Psoas muscle (tissue), 8 donors: ENCODE results near the gene HBS1L. TPM values are rescaled to one million over a fixed set of nuclear protein-coding genes. Genes with fewer than 3 reads are reported as not detected.

Experiments
- ATAC-seq, 4 donors: fragments of 200-7000 bp; cut with Tn5 transposase; one replicate each; pipeline ENCODE4 v1.9.1; 2020; ENCODE audit warnings: moderate library complexity in 3 of 4, mild to moderate bottlenecking in 2 of 4
- DNase-seq, 2 donors: peaks; one replicate each; pipeline ENCODE4 v3.0.0-alpha.2; 2020
- H3K27ac ChIP-seq: fragments of 200-600 bp; one replicate; pipeline ENCODE4 v1.8.0; 2022
- H3K27me3 ChIP-seq, 3 donors: fragments of 200-600 bp in 1 of 3; one replicate each; pipeline versions ENCODE4 v1.6.1 to v1.8.0; 2013 to 2022; ENCODE audit warnings: low read length in 2 of 3, mild to moderate bottlenecking in 2 of 3, moderate library complexity in 1 of 3; ENCODE audit not compliant: insufficient read depth in 3 of 3
- H3K36me3 ChIP-seq, 2 donors: fragments of 200-600 bp in 1 of 2; one replicate each; pipeline versions ENCODE4 v1.6.1 to v1.8.0; 2013 to 2022; ENCODE audit warnings: low read depth in 1 of 2, mild to moderate bottlenecking in 1 of 2, moderate library complexity in 1 of 2; ENCODE audit not compliant: insufficient read depth in 1 of 2
- H3K4me1 ChIP-seq: fragments of 200-600 bp; one replicate; pipeline ENCODE4 v1.8.0; 2022
- H3K4me3 ChIP-seq: fragments of 200-600 bp; one replicate; pipeline ENCODE4 v1.8.0; 2022; ENCODE audit warnings: mild to moderate bottlenecking
- H3K9me3 ChIP-seq: fragments of 200-600 bp; one replicate; pipeline ENCODE4 v1.8.0; 2022
- WGBS, 3 donors: extraction: QIAGEN DNeasy Blood & Tissue Kit; methylation state at CpG; one replicate each; pipeline versions ENCODE4 v1.1.6 to v1.1.7; 2013; 5-methylcytosine and 5-hydroxymethylcytosine counted together
- intact Hi-C, 2 donors: fragments of 100-400 bp; cut with DNase I; formaldehyde crosslinking; loops; one replicate each; pipeline versions ENCODE4 v1.11.0 to v1.14.2; 2022
- polyA plus RNA-seq, 3 donors: library from polyadenylated mRNA; stranded (reverse); fragments of 200-250 nt; gene quantifications; one replicate each; pipeline ENCODE4 v1.2.3, GENCODE V29; 2013
- total RNA-seq, 4 donors: library from RNA; stranded (reverse); fragmentation: NEBNext Ultra II Directional in 2 of 4; extraction: Animal tissue kit (Norgen Biotek cat#: 25700) in 2 of 4; gene quantifications; one replicate each; pipeline versions ENCODE4 v1.2.1 to v1.2.4, GENCODE V29; 2021 to 2023
- TF ChIP-seq, protein P1 (sequence below): fragments of 200-600 bp; IDR thresholded peaks from one replicate; pipeline ENCODE4 v1.8.0; 2022; ENCODE audit warnings: antibody characterized with exemption
- donor health status: healthy with polysubstance abuse.
- donor health status: DM: no; HTN: no; CAD: no; lungs with moderate emphysema.
- donor health status: Bipolar disorder and iron deficiency.
- donor health status: healthy.
- donor health status: DM: yes; HTN: yes; CAD: no.
- donor health status: DM: no; HTN: no; CAD: no.
- donor health status: DM: no; HTN: no; CAD: no.
- donor health status: DM: yes; HTN: yes; CAD: no.

Gene HBS1L
- total and polyA plus RNA-seq, 7 donors, result 55.1 to 143 (median 99.5) TPM

DNA sequence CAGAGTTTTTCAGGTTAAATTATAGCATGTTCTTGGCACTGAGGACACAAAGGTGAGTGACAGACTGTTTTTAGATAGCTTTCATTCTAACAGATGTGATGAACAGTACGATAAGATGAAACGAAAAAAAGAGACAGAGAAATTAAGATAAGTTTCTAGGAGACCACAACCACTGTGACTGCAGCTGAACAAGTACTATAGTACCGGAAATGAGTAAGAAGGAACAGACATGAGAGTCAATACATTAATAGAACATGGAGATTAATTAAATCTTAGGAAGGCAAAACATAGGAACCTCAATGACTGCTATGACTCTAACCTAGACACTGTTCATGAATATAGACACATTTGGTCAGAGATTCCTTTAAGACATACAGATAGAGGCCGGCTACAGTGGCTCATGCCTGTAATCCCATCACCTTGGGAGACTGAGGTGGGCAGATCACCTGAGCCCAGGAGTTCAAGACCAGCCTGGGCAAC is 40.2 kb downstream of the HBS1L start:
- TF ChIP-seq, protein P1, sequence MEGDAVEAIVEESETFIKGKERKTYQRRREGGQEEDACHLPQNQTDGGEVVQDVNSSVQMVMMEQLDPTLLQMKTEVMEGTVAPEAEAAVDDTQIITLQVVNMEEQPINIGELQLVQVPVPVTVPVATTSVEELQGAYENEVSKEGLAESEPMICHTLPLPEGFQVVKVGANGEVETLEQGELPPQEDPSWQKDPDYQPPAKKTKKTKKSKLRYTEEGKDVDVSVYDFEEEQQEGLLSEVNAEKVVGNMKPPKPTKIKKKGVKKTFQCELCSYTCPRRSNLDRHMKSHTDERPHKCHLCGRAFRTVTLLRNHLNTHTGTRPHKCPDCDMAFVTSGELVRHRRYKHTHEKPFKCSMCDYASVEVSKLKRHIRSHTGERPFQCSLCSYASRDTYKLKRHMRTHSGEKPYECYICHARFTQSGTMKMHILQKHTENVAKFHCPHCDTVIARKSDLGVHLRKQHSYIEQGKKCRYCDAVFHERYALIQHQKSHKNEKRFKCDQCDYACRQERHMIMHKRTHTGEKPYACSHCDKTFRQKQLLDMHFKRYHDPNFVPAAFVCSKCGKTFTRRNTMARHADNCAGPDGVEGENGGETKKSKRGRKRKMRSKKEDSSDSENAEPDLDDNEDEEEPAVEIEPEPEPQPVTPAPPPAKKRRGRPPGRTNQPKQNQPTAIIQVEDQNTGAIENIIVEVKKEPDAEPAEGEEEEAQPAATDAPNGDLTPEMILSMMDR, result no peak
- Histone ChIP-seq H3K36me3 (no peaks in the 10 kb centered on the region), H3K9me3 (no peaks in the 10 kb centered on the region), H3K27me3 (no peaks in the 10 kb centered on the region), H3K4me3 (no peak overlapping the region), H3K27ac (no peak overlapping the region), H3K4me1 (peaks cover 15% of the 10 kb centered on the region)
- ATAC-seq (no peak), DNase-seq (no peak)
- intact Hi-C loops, result no loop called here
- 81 to 93% (median 90%) methylated on average over 4 of the region's 4 CpGs for WGBS, 3 donors

DNA sequence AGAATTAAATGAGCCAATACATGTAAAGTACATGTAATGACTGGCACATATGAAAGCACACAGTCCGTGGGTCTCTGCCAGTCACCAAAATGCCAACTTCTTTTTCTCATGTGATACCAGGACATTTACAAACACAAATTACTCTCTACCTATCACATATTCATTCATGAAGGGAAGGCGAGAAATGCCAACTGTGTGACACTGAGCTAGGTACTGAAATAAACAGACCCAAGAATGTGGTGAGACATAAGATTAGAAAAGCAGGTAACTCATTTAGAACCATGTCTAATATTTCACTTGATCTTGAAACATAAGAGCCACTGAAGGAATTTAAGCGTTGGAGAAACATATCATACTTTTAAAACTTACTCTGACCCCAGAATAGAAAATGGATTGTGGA is 41.4 kb downstream of the HBS1L start:
- 45 to 80% (median 52%) methylated on average over 3 of the region's 3 CpGs for WGBS, 3 donors
- Histone ChIP-seq H3K36me3 (no peaks in the 10 kb centered on the region), H3K27me3 (no peaks in the 10 kb centered on the region), H3K27ac (peak overlapping the region; percentile 69), H3K4me1 (peaks cover 15% of the 10 kb centered on the region), H3K4me3 (no peak overlapping the region), H3K9me3 (no peaks in the 10 kb centered on the region)
- intact Hi-C loops, result no loop called here
- TF ChIP-seq, protein P1, result no peak
- ATAC-seq (peak; percentile 40 to 77 (median 68)), DNase-seq (no peak)

DNA sequence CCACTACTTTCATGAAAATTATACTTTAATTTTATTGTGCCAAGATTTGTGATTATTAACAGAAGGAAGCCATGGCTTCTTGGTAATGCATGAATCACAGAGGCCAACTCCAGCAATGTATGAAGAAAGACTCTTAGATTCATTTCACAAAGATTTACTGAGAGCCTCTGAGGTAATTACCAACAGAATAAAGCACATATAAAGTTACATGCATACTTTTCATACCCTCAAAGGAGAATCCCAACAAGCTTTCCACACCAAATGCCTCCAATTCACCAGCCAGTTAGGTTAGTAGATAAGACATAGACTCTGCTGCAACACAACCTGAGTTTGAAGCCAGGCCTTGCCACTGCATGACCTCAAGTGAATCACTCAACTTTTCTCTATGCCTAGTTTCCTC is 41.9 kb downstream of the HBS1L start:
- H3K27ac ChIP-seq, result peak overlapping the region; percentile 69
- no peaks in the 10 kb centered on the region for H3K9me3 ChIP-seq
- H3K27me3 ChIP-seq, result no peaks in the 10 kb centered on the region
- no peaks in the 10 kb centered on the region for H3K36me3 ChIP-seq
- intact Hi-C loops, result no loop called here
- TF ChIP-seq, protein P1, result no peak
- DNase-seq, result no peak
- peak; percentile 36 to 91 (median 70) for ATAC-seq
- H3K4me1 ChIP-seq, result peaks cover 15% of the 10 kb centered on the region
- H3K4me3 ChIP-seq, result no peak overlapping the region

DNA sequence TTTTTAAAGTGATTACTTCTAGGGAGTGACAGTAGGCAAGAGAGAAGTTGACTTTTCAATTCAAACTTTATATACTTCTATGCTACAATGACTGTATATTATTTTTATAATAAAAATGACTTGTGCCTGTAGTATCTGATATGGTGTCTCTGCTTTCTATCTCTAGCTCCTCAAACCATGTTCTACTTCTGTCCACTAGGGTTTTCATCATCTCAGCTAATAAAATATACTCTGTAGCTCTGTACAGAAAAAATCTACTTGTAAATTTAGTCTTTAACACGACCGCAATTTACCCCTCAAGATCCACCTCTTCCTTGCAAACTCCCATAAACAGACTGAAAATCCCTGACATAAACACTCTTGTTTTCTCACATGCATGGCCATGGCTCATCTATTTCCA is 42.3 kb downstream of the HBS1L start:
- Histone ChIP-seq H3K4me3 (no peak overlapping the region), H3K36me3 (no peaks in the 10 kb centered on the region), H3K27ac (peak overlapping the region; percentile 69), H3K9me3 (no peaks in the 10 kb centered on the region), H3K27me3 (no peaks in the 10 kb centered on the region), H3K4me1 (peaks cover 15% of the 10 kb centered on the region)
- DNase-seq (no peak), ATAC-seq (no peak)
- TF ChIP-seq, protein P1, result no peak
- intact Hi-C loops, result no loop called here
- 91 to 97% (median 94%) methylated on average over 2 of the region's 2 CpGs for WGBS, 3 donors

DNA sequence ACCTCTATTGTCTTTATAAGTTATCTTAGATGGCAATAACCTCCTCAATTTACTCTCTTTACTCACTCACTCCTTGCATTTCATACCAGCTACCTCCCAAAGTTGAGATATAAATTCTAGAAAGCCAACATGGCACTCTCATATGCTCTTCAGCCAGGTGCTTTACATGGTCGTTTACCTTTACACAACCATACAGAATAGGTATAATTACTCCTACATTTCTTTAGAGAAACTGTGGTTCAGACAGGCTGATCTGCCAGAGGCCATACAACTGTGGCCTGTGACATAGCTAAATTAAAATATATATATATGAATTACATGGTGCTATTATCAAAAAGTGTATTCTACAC is 45.7 kb downstream of the HBS1L start:
- no peak for DNase-seq
- intact Hi-C loops, result no loop called here
- no peaks in the 10 kb centered on the region for H3K36me3 ChIP-seq
- no peak overlapping the region for H3K27ac ChIP-seq
- no peak for ATAC-seq
- 82 to 88% (median 85%) methylated on average over 1 of the region's 1 CpG for WGBS, 3 donors
- peaks cover 15% of the 10 kb centered on the region for H3K4me1 ChIP-seq
- H3K27me3 ChIP-seq, result no peaks in the 10 kb centered on the region
- no peak overlapping the region for H3K4me3 ChIP-seq
- TF ChIP-seq, protein P1, result no peak
- H3K9me3 ChIP-seq, result no peaks in the 10 kb centered on the region
